GM20431 (cell line): ENCODE measurements around the gene NDUFS6.

Source experiments
- in situ Hi-C: fragments of 300-500 bp; cut with MseI, MboI; formaldehyde crosslinking; loops from one replicate; pipeline ENCODE4 v1.15.0; 2020; ENCODE audit warnings: low sequenced_read_pairs; ENCODE audit not compliant: unreplicated experiment

NDUFS6 gene

DNA sequence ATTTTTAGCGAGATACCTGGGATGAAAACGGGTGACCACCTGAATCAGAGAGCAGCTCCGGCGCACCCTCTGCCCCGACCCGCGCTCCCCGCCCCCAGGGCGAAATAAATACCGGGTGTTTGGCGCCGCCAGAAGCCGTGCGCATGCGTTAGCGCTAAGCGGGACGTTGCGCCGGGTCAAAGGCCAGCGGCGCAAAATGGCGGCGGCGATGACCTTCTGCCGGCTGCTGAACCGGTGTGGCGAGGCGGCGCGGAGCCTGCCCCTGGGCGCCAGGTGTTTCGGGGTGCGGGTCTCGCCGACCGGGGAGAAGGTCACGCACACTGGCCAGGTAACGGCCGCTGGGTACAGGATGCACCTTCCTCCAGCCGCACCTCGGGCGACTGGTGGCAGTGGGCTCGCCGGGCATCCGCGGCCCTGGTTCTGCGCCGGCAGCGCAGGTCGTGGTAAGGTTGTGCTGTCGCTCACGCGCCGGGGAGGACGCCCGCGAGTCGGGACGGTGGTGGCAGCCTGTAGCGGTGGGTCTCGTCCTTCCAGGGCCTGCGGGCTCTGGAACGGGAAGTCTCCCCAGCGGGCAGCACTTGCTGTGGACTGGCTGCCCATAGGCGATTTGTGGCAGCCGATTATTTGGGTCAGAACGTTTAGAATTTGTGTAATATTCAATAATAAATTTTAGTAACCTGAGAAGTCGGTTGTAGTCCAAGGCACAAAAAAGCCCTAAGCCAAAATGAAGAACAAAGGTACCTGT is at the start of gene NDUFS6:
TSS of gene NDUFS6 (plus strand) at position 186 of the 745 bp plus-strand sequence. CDS start at position 197, 11 bp downstream.
- in situ Hi-C loops, result no loop called here

DNA sequence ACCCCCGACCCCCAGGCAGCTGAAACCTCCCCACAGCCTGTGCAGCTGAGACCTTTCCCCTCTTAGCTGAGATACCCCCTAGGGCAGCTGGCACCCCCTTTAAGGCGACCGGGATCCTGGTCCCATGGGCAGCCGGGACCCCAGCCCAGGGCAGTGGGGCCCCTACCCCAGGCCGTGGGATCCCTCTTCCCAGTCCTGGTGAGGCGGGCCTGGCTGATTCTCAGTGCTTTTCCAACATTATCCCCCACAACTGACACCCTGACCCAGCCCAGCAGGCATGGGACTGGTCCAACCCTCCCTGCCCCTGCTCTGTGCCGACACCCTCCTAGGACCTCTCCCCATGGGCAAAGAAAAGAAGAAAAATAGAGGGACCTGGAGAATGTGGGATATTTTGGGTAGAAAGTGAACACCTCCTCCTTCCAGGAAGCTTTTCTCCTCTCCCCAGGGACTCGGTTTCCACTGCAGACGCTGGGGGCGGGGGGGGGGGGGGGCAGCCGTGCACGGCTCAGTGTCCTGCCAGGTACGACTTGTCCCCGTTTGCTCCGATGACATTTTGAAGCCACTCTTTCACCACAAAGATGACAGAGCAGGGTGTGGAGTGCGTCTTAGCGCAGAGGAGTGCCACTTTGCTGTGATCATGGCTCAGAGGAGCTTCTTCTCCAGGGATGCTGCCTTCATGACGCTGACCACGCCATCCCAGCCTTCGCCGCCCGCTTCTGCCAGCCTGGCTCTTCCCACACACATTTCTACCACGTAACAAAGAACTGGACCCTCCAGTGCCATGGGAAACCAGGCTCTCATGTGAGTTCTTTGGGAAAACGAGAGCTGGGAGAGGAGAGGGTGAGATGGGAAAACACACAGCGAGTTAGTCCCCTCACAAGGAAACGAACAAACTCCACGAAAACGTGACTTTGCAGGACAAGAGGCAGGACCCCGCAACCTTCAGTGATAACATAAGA is 49.1 kb upstream of the NDUFS6 start:
- in situ Hi-C loops, result no loop called here

DNA sequence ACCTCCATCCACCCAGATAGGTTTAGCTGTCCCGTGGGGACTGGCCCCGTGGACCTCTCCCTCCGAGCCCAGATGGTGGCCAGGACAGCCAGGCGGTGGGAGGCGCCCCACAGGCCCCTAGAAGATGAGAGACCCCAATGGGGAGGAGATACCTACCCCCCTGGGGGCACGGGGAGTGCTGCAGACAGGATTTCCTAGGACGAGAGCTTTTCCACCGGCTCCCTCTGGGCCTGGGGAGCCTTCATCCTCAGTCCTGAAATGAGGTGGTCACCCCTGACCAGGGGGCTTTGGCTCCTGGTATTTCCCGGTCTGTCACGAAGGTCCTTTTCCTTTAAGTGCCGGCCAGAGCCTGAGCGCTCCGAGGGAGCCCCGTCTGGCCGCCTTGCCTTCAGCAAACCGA is 48.3 kb upstream of the NDUFS6 start:
- in situ Hi-C loops, result no loop called here

DNA sequence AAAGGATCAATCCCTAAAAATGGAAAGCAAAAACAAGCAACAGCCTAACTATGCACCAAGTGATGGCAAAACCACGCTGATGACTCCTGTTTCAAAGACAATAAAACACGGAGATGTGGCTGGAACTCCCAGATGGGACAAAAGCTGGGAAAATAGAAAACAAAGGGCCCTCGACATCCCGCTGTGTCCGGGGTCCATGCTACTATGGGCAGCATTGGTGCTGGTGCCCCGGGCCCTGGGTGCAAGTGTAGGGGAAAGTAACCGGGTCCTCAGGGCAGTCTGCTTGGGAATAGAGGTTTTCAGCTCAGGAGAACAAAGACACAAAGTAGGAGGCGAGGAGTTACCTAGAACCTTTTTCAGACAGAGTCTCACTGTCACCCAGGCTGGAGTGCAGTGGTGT is 47.7 kb upstream of the NDUFS6 start:
- in situ Hi-C loops, result no loop called here

DNA sequence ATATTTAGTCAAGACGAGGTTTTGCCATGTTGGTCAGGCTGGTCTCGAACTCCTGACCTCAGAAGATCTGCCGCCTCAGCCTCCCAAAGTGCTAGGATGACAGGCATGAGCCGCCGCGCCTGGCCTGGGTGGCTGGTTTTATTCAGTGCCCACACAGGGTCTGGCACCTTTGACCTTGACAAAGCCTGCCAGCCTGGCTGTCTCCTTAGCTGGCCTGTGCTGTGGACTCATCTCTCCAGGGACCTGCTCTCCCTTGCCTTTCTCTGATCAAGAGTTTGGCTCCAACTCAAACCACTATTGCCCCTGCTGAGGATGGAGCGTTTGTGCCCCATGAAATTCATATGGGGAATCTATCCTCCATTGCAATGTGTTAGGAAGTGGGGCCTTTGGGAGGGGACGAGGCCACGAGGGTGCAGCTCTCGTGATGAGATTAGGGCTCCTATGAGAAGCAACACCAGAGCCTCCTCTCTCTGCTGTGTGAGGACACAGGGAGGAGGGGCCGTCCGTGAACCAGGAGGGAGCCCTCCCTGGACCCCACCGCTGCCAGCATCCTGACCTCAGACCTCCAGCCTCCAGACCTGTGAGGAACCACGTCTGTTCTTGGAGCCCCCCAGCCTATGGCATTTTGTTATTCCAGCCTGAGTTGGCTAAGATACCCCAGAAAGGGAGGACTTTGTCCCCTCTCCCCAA is 46.5 kb upstream of the NDUFS6 start:
- in situ Hi-C loops, result no loop called here

DNA sequence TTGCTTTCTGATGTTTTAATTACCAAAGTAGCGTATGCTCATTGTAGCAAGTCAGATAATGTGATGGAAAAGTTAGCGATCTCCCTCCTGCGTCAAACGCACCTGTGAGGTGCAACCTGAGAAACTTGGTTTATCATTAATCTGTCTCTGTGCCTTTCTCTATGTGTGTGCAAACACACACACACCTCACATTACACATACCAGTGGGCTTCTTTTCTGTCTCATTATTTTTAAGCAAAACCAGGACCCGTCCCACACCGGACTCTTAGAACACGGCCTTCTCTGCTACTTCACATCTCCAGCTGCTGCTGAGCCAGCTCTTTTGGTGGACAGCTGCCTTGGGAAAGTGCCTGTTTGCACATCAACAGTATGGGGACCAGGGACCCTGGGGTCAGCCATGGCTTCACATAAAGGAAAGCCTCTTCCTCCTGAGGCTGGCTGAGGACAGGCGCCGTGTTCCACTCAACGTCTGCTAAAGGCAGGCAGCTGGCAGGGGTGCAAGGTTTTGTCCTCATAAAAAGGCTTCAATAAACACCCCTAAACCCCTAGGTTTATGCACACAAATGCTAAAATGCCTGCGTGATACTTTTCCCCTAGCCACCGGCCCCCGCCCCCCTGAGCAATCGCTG is 45.8 kb upstream of the NDUFS6 start:
- in situ Hi-C loops, result no loop called here

DNA sequence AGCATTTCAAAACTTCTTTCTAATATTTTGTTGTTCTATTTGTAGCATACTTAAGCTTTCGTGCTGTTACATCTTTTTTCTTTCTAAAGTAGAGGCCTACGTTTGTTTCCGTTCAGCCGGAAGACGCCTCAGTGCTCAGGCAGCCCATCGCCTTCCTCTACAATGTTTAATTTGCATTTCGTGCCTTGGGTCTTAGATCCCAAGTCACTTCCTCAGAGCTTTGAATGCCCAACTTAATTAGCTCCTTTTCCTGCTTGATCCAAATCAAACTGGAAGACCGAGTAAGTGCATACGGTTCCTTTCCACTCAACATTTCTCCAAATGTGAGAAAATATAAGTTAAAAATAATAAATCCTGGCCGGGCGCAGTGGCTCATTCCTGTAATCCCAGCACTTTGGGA is 44.7 kb upstream of the NDUFS6 start:
- in situ Hi-C loops, result no loop called here

DNA sequence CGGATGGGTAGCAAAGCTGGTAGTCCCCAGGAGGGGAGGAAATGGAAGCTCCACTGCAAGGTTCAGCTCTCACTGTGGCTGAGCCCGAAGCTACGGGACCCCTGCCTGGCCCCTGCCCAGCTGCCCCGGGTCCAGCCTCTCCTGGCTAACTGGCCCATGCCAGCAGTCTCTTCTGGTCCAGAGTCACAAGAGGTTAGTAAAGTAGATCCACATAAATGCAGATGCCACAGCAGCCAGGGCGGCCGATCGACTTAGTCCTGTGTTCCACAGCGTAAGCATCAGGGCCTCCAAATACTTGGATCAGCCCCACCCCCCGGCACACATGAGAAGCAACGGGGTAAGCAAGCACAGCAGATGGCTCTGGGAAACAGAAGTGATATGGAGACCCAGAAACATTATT is 43.7 kb upstream of the NDUFS6 start:
- in situ Hi-C loops, result no loop called here

DNA sequence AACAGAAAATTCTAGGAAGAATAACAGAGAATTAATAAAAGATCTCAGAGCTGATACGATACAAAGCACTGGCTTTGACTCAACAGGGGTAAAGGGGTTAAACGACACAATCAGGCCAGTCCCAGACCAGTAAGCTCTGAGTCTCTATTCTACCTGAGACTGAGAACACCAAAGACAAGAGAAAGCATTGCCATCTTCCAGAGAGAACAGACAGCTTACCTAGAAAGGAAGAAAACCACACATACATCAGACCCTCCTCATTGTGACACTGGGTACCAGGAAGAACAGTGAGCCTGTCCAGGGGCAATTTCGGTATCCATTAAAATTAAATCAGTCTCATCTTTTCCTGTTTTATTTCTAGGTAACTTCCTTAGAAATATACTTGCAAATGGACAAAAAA is 42.6 kb upstream of the NDUFS6 start:
- in situ Hi-C loops, result no loop called here

DNA sequence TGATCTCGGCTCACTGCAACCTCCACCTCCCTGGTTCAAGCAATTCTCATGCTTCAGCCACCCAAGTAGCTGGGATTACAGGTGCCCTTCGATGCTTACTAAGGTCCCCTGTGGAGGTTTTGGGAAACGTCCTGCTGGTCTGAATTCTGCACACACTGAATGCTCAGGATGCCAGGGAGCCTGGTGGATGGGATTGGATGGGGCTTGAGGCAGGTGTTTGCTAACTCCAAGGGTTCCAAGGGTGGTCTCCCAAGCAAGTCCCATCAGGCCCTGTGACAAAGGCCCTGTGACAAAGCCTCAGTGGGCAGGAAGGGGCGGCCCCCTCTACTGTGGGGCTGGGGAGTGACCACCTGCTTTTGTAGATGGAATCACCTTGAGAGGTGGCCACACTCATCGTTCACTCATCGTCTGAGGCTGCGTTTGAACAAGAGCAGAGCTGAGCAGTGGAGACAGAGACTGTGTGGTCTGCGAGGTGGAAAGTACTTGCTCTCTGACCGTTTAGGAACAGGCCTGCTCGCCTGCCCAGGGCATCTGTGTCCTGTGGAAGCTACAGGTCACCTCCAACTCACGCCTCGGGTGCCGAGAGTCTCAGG is 41.7 kb upstream of the NDUFS6 start:
- in situ Hi-C loops, result no loop called here

DNA sequence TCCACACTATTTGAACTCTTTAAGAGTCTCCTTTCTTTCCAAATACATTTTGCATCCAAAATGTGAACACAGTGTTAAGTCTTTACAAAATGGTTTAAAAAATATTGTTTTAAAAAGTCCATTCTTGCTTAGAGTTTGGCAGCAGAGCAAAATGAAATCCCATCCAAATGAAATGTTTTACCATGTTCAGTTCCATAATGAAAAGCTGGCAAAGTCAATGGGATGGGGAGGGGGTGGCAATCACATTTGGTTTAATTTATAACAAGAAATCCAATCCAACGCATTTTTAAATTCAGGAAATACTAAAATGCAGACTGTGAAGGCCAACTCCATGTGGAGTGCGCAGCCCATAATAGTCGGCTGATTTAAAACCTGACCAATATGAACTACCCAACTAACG is 41.0 kb upstream of the NDUFS6 start:
- in situ Hi-C loops, result no loop called here

DNA sequence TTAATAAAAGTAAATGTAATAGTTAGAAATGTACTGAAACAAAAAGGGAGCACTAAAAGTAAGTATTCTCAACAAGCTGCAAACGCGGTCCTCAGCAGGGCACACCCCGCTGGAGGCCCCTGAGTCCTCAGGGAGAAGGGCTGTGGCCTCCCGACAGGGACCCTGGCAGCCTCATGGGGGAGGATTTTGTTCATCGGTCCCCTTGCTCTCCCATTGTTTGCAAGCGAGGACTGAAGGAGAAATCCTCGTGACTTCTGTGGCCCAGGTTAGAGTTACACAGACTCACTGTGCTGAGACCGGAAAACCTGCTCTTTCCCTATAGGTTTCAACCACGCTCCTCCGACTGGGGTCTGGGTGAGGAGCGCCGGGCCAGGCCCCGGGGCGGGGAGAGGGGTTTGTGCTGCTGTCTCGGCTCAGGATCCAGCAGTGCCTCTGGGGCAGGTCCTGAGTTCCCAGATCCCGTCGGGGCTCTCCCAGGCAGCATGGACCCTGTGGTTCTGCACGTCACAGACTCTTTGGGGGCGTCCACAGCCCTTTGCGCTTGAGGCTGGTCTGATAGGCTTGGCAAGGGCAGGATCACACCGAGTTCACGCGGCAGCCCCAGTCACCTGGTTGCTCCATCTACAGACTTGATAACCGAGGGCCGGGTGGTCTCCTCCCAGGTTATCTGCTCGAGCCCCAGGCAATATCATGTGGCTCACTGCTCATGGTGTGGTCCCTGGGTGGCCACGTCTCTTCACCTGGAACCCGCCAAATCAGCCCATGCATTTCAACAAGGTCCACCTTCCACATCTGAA is 40.4 kb upstream of the NDUFS6 start:
- in situ Hi-C loops, result no loop called here

DNA sequence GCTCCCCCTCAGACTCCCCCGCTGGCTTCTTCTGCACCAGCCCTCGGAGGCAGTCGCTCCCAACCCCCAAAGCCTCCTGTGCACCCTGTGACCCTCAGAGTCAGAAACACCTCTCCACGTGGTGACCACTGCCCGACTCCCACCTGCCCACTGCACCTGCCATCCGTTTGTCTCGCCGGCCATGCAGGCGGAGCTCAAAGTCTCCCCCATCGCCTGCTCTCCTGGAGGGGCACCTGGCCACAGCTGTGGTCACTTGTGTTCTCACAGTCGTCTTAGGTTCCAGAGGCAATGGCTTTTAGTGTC is 39.8 kb upstream of the NDUFS6 start:
- in situ Hi-C loops, result no loop called here

DNA sequence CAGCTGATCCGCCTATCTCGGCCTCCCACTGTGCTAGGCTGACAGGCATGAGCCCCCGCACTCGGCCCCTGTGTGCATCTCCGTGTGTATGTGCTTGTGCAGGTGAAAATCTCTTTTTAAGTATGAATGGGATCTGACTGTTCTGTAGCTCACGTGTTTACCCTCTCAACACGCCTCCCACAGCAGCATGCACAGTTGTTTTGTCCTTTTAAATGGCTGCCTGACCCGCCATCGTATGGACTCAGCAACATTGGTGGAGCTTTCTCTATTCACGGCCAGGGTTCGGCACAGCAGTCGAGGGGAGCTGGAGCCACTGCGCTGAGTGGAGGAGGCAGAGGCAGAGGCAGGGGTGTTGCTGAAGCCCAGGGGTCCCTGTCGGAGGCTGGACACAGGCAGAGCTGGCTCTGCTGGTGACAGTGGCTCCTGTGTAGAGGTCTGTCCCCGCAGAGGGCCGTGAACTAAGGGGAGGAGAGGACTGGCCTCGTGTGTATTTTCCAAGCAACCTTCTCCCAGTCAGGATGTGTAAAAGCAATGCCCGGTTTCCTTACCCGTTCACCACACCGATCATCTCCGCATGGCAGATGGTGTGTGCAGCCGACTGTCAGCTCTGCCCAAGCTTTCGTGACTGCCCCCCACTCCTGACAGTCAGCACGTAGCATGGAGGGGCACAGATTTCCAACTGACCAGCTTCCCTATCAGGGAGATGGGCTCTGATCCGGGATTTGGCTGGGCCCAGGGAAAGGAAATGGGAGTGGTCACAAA is 38.9 kb upstream of the NDUFS6 start:
- in situ Hi-C loops, result no loop called here

DNA sequence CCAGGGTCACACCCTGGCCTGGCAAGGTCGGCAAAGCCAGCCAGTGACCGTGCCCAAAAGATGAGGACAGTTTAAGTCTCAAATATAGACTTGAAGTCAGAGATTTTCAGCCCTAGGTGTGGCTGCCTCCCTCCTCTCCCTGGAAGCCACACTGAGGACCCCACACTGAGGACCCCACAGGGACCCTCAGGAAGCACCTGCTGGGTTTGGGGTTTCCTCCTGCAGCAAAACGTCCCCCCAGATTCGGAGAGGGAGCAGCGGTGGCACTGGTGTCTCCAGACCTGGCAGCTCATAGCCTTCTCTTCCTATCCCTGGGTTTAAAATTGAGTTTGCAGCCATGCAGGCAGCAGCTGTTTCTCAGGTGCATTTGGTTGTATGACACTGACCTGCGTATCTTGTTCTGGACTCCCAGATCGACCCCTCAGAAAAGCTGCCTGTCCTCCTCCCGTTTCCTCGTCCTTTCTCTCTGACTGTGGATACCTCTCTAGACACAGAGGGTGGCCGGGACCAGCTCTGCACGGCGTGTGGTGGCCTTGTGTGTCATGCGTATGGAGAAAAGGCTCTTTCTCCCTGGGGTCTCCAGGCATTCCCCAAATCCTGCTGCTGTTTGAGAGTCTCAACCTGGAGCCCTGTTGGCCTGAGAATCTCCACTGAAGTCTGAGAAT is 38.2 kb upstream of the NDUFS6 start:
- in situ Hi-C loops, result no loop called here

DNA sequence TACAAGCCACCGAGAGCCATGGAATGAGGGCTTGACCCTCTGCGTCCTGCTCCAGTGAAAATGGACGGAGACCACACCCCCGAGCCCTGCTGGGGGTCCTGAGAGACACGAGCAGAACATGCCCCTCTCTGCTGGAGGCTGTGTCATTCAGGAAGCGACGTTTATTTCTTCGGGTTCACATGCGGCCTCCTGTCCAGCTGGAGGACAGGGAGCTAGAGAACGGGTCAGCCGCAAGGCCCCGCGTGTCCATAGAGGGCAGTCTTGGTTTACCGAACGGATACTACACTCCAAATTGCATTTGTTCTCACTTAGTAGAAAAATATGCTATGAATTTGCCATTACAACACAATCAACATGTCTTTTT is 37.7 kb upstream of the NDUFS6 start:
- in situ Hi-C loops, result no loop called here

DNA sequence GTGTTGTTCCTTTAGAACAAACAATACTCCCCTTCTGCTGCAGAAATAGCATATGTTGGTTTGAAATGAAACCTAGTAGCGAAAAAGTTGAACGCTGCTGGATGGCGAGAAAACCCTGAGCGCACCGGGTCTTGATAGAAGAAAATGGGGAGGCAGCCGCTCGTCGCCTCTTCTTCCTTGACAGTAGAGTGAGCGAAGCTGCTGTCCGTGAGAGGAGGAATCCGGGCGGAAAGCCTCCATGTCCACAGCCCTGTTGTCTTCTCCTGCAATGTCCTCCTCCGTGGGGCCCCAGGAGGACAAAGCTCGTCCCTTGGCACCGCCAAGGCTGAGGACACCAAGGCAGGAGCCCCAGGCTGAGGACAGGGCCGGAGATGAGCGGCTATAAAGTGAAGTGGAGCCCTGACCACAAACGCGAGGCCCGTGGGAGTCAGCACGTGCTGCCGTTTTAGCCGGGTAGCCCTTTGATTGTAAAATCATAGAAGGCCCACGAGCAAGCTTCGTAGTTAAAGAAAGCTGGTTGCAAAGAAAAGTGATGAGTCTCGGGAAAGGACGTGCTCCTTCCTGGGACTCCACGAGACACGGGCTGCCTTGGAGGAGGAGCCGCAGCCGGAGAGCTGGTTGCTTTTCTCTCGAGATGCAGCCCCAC is 37.1 kb upstream of the NDUFS6 start:
- in situ Hi-C loops, result no loop called here

DNA sequence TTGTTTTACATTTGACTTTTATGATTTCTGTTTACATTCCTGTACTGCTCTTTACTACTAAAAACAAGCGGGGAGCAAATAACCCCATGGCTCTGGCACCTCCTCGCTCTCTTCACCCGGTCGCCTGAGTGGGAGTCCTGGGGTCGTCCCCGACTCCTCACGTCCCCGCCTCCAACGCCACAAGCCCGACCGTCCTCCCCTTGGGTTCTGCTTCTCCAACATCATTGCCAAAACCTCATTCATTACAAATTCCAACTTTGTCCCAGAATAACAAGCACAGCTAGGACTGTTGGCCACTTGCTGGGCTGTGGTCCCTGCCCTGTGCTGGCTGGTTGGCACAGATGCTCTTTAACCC is 36.6 kb upstream of the NDUFS6 start:
- in situ Hi-C loops, result no loop called here
